ENCODE data around the gene COL6A1. TPM values are rescaled to one million over a fixed set of nuclear protein-coding genes. Genes with fewer than 3 reads are reported as not detected.

The COL6A1 gene
- total and polyA plus RNA-seq, 2 experiments from 2014 or later: 296 to 592 TPM

GRCh38 chr21:46023555-46023954 lies 42.0 kb downstream of the COL6A1 start:
- H3K4me3 ChIP-seq: no peak overlapping the region
- no peak overlapping the region for H2AFZ ChIP-seq
- no peaks in the 10 kb centered on the region for H3K27me3 ChIP-seq
- TF ChIP-seq CTCF (IDR thresholded peaks at IDR 0.05; ENCODE audit: poor library complexity) (no peak), EZH2 (IDR thresholded peaks at IDR 0.05; ENCODE audit: borderline replicate concordance) (no peak), EZH2phosphoT487 (IDR thresholded peaks at IDR 0.05; ENCODE audit: low read depth, severe bottlenecking, unreplicated experiment) (no peak)
- H3K4me1 ChIP-seq (ENCODE audit: insufficient read depth): peaks cover 59% of the 10 kb centered on the region
- H4K20me1 ChIP-seq (ENCODE audit: insufficient read depth, poor library complexity, severe bottlenecking): no peaks in the 10 kb centered on the region
- peak; percentile 58 for DNase-seq (ENCODE audit: low spot score)
- no peaks in the 10 kb centered on the region for H3K79me2 ChIP-seq
- H3K9me3 ChIP-seq (ENCODE audit: low read depth): no peaks in the 10 kb centered on the region
- H3K4me2 ChIP-seq: peak overlapping the region; percentile 20
- 28% methylated on average over 8 of the region's 8 CpGs for WGBS (ENCODE audit: low lambda C conversion rate, missing lambda C conversion rate)
- H3K27ac ChIP-seq: peak overlapping the region; percentile 85
- H3K36me3 ChIP-seq (replicated peaks; ENCODE audit: insufficient read depth, low read depth): no peaks in the 10 kb centered on the region
- H3K9me2 ChIP-seq (replicated peaks; ENCODE audit: insufficient read depth): no peaks in the 10 kb centered on the region

GRCh38 chr21:46024141-46024540 lies 42.6 kb downstream of the COL6A1 start:
- H3K4me1 ChIP-seq (ENCODE audit: insufficient read depth): peaks cover 64% of the 10 kb centered on the region
- H2AFZ ChIP-seq: no peak overlapping the region
- DNase-seq (ENCODE audit: low spot score): no peak
- H3K79me2 ChIP-seq: no peaks in the 10 kb centered on the region
- H3K9me3 ChIP-seq (ENCODE audit: low read depth): no peaks in the 10 kb centered on the region
- no peaks in the 10 kb centered on the region for H3K36me3 ChIP-seq (replicated peaks; ENCODE audit: insufficient read depth, low read depth)
- no peaks in the 10 kb centered on the region for H3K9me2 ChIP-seq (replicated peaks; ENCODE audit: insufficient read depth)
- no peaks in the 10 kb centered on the region for H4K20me1 ChIP-seq (ENCODE audit: insufficient read depth, poor library complexity, severe bottlenecking)
- peak overlapping the region; percentile 20 for H3K4me2 ChIP-seq
- no peak for TF ChIP-seq EZH2phosphoT487 (IDR thresholded peaks at IDR 0.05; ENCODE audit: low read depth, severe bottlenecking, unreplicated experiment)
- TF ChIP-seq EZH2 (IDR thresholded peaks at IDR 0.05; ENCODE audit: borderline replicate concordance): no peak
- H3K4me3 ChIP-seq: no peak overlapping the region
- no peaks in the 10 kb centered on the region for H3K27me3 ChIP-seq
- 65% methylated on average over 3 of the region's 3 CpGs for WGBS (ENCODE audit: low lambda C conversion rate, missing lambda C conversion rate)
- peak overlapping the region; percentile 85 for H3K27ac ChIP-seq

- Histone ChIP-seq H3K36me3 (replicated peaks; ENCODE audit: insufficient read depth, low read depth) (no peaks in the 10 kb centered on the region), H3K4me1 (ENCODE audit: insufficient read depth) (peaks cover 70% of the 10 kb centered on the region), H3K9me2 (replicated peaks; ENCODE audit: insufficient read depth) (no peaks in the 10 kb centered on the region), H3K9me3 (ENCODE audit: low read depth) (no peaks in the 10 kb centered on the region), H4K20me1 (ENCODE audit: insufficient read depth, poor library complexity, severe bottlenecking) (no peaks in the 10 kb centered on the region), H3K27me3 (no peaks in the 10 kb centered on the region), H3K4me3 (no peak overlapping the region), H3K4me2 (peak overlapping the region; percentile 57), H3K79me2 (no peaks in the 10 kb centered on the region), H3K27ac (peak overlapping the region; percentile 85), H2AFZ (peak overlapping the region; percentile 3)
- DNase-seq (ENCODE audit: low spot score): peak; percentile 49
- WGBS (ENCODE audit: low lambda C conversion rate, missing lambda C conversion rate): 11% methylated on average over 2 of the region's 2 CpGs
- TF ChIP-seq EZH2phosphoT487 (IDR thresholded peaks at IDR 0.05; ENCODE audit: low read depth, severe bottlenecking, unreplicated experiment) (no peak), CTCF (IDR thresholded peaks at IDR 0.05; ENCODE audit: poor library complexity) (no peak), EZH2 (IDR thresholded peaks at IDR 0.05; ENCODE audit: borderline replicate concordance) (no peak)
These were observed 43.7 kb downstream of the COL6A1 start for GRCh38 chr21:46025113-46025770.

- Histone ChIP-seq H3K4me1 (ENCODE audit: insufficient read depth) (peaks cover 55% of the 10 kb centered on the region), H3K27ac (peak overlapping the region; percentile 78), H3K9me3 (ENCODE audit: low read depth) (no peaks in the 10 kb centered on the region), H3K36me3 (replicated peaks; ENCODE audit: insufficient read depth, low read depth) (no peaks in the 10 kb centered on the region), H3K4me2 (peak overlapping the region; percentile 36), H3K9me2 (replicated peaks; ENCODE audit: insufficient read depth) (no peaks in the 10 kb centered on the region), H3K79me2 (no peaks in the 10 kb centered on the region), H4K20me1 (ENCODE audit: insufficient read depth, poor library complexity, severe bottlenecking) (no peaks in the 10 kb centered on the region), H3K4me3 (no peak overlapping the region), H3K27me3 (no peaks in the 10 kb centered on the region), H2AFZ (no peak overlapping the region)
- WGBS (ENCODE audit: low lambda C conversion rate, missing lambda C conversion rate): 46% methylated on average over 3 of the region's 3 CpGs
- DNase-seq (ENCODE audit: low spot score): peak; percentile 5
- TF ChIP-seq CTCF (IDR thresholded peaks at IDR 0.05; ENCODE audit: poor library complexity) (no peak), EZH2 (IDR thresholded peaks at IDR 0.05; ENCODE audit: borderline replicate concordance) (no peak), EZH2phosphoT487 (IDR thresholded peaks at IDR 0.05; ENCODE audit: low read depth, severe bottlenecking, unreplicated experiment) (no peak)
These were observed 46.4 kb downstream of the COL6A1 start for GRCh38 chr21:46027851-46028493.

Data from hepatocyte (in vitro differentiated cells).